GM12892 (cell line): Measurements from ENCODE around the gene CUL7.
"Not testable (repeated sequence)": the region's sequence is repeated elsewhere in the genome, so short reads cannot be mapped to it uniquely, and the experiment has no call there.

ENCODE experiments used
- DNase-seq: peaks from one replicate; pipeline ENCODE4 v3.0.0; 2011; ENCODE audit not compliant: insufficient read length
- FAIRE-seq: peaks from 2 replicates; lab custom pipeline; 2011; peaks lifted over from hg19 to GRCh38; lab: Jason Lieb, UNC
- POLR2A ChIP-seq: IDR thresholded peaks from 2 replicates; pipeline ENCODE4 v1.6.1; 2011; ENCODE audit warnings: low read depth, low read length, control low read depth
- POLR2AphosphoS5 ChIP-seq: IDR thresholded peaks from 2 replicates; pipeline ENCODE4 v1.6.1; 2011; ENCODE audit warnings: low read depth, low read length, control low read depth
- TAF1 ChIP-seq: IDR thresholded peaks from 2 replicates; pipeline ENCODE4 v1.6.1; 2011; ENCODE audit warnings: low read depth, mild to moderate bottlenecking, control low read depth, low read length, borderline replicate concordance

CUL7 gene

DNA sequence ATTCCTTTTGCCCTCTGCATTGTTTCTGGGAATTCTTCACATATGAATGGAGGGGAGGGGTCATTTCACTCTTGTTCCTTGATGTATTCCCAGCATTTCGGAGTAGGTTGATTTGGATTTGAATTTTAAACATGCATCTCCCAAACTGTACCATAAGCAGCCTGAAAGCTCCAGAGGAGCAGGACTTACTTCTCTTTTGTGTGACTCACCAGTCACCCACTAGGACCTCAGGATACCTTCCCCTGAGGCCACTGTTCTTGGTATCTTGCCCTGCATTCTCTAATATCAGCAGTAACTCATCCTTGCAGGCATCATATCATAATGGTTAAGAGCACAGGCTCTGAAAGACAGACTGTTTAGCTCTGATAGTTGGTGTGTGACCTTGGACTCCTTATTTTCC lies 4.9 kb upstream of the CUL7 start:
- FAIRE-seq (no peak), DNase-seq (no peak)
- no peak; the same call in 1 of the 2 replicates for TF ChIP-seq POLR2AphosphoS5

DNA sequence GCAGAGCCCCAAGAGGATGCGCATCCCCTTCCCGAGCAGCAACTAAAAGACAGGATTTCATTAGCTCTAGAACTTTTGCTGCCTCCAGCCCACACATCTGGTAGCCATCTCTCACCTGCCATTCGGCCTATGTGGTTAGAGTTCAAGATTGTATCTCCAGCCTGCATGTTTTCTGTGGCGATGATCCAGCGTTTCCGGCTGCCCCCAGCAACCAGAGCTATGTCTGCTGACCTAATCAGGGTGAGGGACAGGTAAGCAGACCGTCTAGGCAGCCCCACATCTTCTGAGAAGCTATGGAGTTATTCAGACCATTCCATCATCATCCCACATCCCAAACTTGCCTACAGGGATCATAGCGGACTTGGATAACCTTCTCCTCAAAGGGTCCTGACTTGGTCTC lies 2.3 kb upstream of the CUL7 start:
- no peak for FAIRE-seq
- TF ChIP-seq POLR2AphosphoS5 (no peak), POLR2A (no peak), TAF1 (no peak)
- no peak for DNase-seq

DNA sequence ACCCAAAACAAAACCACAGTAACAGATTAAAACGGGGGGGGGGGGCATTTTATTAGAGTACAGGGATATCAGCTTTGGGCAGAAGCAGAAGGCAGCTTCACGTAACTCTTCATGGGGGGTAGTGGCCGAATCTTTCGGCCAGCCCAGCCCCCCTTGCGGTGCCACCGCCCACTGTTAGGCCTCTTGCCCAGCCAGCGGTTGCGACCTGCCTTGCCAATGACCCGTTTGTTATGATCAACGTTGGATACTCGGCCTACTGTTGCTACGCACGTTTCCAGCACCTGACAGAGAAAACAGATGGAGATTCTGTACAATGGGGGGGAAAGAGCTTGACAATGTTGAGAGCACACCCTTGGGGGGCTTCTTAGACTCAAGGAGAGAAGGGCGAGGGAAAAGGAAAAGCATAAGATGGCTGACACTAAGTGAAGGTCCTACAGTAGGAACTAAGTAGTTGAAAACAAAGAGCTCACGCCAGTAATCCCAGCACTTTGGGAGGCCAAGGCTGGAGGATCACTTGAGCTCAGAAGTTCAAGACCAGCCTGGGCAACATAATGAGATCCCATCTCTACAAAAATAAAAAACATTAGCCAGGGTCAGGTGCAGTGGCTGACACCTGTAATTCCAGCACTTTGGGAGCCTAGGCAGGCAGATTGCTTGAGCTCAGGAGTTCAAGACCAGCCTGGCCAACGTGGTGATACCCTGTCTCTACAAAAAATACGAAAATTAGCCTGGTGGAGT lies 724 bp upstream of the CUL7 start:
- FAIRE-seq: no peak
- TF ChIP-seq POLR2A (no peak), TAF1 (no peak), POLR2AphosphoS5 (no peak)
- DNase-seq: no peak

DNA sequence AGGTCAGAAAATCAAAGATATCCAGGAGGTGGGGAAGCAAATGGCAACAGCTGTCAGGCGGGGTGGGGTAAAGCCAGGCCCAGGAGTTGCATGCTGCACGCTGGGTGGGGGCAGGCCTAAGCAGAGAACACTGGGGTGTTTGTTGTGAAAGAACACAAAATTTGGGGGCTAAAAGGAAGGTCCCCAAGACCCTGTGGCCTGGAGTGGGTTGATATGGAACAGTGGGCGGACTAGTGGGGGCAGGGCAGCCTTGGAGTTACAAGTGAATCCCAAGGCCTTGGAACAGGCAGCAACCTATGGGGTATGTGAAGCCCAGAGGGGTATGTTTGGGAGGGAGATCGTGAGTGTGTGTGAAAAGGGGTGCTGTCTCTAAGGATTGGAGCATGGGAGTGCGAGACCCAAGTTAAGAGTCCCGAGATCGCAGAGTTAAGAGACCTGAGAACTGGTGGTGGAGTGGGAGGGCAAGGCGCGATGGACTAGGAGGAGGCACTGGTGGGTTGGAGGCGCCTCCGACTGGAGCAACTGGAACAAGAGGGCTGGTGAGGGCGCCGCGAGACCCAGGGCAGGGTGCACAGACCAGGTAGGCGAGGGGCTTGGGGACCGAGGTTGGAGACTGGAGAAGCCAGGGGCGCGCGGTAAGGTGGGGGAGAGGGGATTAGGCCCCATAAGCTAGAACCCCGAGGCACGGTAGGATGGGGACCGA lies 658 bp downstream of the CUL7 start:
- FAIRE-seq (no peak), DNase-seq (no peak)
- TF ChIP-seq POLR2A: no peak
- TF ChIP-seq POLR2AphosphoS5: no peak
- no peak for TF ChIP-seq TAF1

DNA sequence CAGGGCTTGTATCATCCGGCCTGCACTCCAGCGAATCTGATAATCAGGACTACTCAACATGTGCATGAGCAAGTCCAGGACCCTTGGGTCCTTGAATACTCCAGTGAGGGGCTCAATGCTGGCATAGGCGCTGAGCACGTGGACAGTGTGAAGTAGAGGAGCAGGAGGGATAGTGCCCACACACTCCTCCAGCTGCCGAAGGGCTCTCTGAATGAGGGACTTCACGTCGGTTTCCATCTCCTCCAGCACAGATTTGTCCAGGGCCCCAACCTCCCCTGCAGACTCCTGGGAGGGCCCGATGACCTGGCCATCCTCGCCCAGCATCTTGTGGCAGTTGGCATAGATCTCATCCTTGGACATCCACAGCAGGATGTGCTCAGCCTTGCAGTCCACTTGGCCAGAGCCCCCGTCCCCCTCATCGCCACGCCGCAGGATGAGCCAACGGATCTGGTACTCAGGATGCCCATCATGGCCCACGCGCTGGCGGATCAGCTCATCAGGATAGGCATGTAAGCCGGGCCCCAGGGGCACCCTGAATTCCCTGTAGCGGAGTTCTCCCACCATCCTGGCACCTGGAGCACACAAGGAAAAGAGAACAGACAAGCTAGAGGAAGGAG lies 1.3 kb downstream of the CUL7 start:
- FAIRE-seq (no peak), DNase-seq (no peak)
- TF ChIP-seq POLR2AphosphoS5 (no peak), TAF1 (no peak), POLR2A (no peak)

DNA sequence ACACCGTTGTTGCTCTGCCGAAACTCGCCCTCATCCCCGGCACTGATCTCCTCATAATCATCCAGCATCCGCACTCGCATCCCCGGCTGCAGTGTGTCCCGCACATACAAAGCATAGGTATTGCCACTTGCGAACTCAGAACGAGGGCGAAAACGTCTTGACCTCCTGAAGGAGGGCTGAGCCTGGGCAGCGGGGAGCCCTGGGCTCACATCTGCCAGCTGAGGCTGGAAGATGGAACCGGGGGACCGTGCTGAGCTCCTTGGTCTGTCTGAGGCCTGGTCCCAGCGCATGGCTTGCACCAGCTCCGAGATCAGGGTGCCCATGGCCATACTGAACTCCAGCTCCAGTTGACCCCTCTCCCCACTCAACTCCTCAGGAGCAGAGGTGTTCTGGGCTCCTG lies 2.7 kb downstream of the CUL7 start:
- TF ChIP-seq TAF1 (no peak), POLR2AphosphoS5 (no peak), POLR2A (no peak)
- FAIRE-seq: no peak
- no peak for DNase-seq

DNA sequence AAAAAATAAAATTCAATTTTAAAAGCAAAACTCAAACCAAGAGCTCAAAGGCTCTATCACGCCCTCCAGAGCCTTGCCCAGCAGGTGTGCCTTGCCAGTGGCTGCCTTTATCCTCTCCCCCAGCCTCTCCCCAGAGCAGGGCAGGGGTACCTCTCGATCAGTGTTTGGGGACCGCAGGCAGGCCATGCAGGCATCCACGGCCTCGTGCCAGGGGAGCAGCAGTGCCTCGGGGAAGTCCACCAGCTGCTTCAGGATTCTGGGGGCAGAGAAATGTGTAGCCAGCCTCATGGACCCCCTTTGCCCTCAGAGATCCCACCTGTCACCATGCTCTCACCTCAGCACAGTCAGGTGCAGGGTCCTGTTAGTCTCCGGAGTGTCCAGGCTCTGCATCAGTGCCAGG lies 5.7 kb downstream of the CUL7 start:
- TF ChIP-seq TAF1 (no peak), POLR2AphosphoS5 (no peak), POLR2A (no peak)
- no peak for FAIRE-seq

DNA sequence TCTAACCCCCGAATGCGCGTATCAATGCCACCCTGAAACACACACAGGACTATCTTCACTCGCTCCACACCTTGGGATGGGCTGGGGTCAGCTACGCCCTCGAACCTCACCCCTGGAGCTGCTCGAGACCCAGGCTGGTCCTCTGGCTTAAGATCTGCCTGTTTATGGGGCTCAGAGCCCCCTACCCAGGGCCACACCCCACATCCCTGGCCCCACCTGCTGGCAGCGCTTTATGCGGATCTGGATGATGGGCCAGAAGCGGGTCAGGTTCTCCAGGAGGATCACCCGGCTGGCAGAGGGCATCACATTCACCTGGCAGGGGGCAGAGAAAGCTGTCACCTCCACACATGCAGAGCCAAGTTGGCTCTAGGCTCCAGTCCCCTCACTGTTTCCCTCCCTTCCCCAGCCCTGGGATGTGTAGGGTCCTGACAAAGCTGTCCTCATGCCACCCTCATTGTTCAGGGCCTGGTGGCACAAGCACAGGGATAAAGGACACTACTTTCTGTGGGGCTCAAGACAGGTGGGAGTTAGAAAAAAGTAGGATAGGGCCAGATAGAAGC lies 8.2 kb downstream of the CUL7 start:
- DNase-seq (no peak), FAIRE-seq (no peak)
- TF ChIP-seq POLR2A (no peak), TAF1 (no peak), POLR2AphosphoS5 (no peak)

More for the DNA sequence above, 5.7 kb downstream of the CUL7 start:
- DNase-seq: no peak

DNA sequence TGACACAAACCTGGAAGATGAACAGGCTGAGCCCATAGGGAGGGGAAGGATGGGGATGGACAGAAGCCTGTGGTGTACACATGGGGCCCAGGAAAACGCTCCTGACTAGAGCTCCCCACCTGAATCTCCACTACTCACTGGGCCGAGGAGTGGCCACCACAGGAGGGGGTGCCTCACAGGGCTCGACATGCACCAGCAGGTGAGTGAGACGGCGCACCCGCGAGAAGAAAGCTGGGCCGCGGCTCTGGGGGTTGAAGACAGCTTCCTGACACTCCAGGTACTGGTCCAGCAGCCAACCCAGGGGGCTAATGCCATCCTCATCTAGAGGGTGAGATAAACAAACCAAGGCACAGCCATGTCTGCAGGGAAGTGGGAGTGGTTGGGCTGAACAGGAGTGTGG lies 10.3 kb downstream of the CUL7 start:
- FAIRE-seq: no peak
- no peak for DNase-seq
- TF ChIP-seq POLR2AphosphoS5: no peak
- TF ChIP-seq POLR2A: no peak
- no peak for TF ChIP-seq TAF1

DNA sequence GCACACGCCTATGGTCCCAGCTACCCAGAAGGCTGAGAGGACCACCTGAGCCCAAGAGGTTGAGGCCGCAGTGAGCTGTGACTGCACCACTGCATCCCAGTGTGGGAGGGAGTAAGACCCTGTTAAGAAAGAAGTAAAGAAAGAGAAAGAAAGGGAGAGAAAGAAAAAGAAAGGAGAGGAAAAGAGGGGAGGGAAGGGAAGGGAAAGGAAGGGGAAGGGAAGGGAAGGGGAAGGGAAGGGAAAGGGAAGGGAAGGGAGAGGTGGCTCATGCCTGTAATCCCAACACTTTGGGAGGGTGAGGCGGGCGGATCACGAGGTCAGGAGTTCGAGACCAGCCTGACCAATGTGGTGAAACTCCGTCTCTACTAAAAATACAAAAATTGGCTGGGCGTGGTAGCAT lies 12.2 kb downstream of the CUL7 start:
- not testable (repeated sequence) for FAIRE-seq, DNase-seq

DNA sequence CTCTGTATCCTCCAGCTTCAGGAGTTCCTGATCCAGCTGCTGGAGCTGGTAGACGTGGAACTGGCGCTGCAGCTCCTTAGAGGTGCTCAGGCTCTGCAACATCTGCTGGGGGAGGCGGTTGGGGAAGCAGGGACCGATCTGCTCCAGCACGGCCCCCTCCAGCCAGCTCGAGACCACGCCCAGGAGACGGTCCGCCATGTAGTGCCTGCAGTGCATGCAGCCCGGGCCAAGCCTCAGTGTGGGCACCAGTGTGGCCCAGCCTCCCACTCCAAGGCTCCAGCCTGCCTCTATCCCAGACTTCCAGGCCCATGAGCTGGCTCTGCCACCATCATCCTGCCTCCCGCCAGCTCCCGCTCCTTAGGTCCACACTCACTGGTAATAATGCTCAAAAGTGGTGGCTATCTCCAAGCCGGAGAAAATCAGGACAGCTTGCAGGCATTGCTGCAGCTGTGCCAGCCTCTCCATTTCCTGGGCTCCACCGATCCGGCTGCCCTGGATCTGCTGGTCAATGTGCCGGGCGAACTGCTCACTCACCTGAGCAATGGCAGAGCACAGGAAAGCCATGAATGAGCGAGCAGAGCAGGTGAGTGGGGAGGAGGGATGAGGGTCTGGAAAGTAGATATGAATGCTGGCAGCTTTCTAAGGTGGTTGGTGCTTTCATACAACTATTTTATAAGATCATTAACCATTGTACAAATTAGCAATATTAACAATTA lies 13.0 kb downstream of the CUL7 start:
- DNase-seq: no peak
- TF ChIP-seq POLR2AphosphoS5: no peak
- no peak for TF ChIP-seq POLR2A
- no peak for TF ChIP-seq TAF1
- FAIRE-seq: no peak

DNA sequence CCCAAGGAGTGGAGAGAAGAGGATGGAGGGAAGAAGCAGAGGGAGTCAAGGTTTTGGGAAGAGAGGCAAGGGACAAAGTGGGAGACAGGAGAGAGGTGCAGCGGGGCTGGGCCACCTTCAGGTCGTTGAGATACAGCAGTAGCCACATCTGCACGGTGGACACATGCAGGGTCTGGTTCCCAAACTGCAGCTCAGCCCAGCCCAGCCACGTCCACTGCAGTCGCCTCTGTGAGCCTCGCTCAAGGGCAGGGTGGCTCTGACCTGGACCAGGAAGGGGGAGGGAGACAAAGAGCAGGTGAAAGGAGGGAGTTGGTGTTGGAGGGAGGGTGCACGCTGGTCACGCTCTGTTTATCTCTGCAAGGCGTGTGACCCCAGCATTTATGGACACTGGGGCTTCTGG lies 14.9 kb downstream of the CUL7 start:
- no peak for DNase-seq
- no peak for TF ChIP-seq TAF1
- TF ChIP-seq POLR2A: no peak
- TF ChIP-seq POLR2AphosphoS5: no peak
- no peak for FAIRE-seq
